Measurements from ENCODE around the gene TSHB.

TSHB gene

GRCh38 chr1:115060501-115060900 is 30.9 kb downstream of the TSHB start:
- no peak for DNase-seq (ENCODE audit: low spot score)

- no peak for DNase-seq (ENCODE audit: low spot score)
Observed at GRCh38 chr1:115062542-115063004, 32.9 kb downstream of the TSHB start.

- no peak for DNase-seq (ENCODE audit: low spot score)
Observed at GRCh38 chr1:115063228-115063901, 33.7 kb downstream of the TSHB start.

GRCh38 chr1:115064461-115064860 is 34.8 kb downstream of the TSHB start:
- no peak for DNase-seq (ENCODE audit: low spot score)

GRCh38 chr1:115065021-115065420 is 35.4 kb downstream of the TSHB start:
- DNase-seq (ENCODE audit: low spot score), result no peak

GRCh38 chr1:115067161-115067859 is 37.7 kb downstream of the TSHB start:
- DNase-seq (ENCODE audit: low spot score), result no peak

- DNase-seq (ENCODE audit: low spot score), result no peak
Observed at GRCh38 chr1:115068826-115069585, 39.4 kb downstream of the TSHB start.

GRCh38 chr1:115069659-115070308 is 40.2 kb downstream of the TSHB start:
- no peak for DNase-seq (ENCODE audit: low spot score)

GRCh38 chr1:115071012-115071664 is 41.5 kb downstream of the TSHB start:
- DNase-seq (ENCODE audit: low spot score), result no peak

- DNase-seq (ENCODE audit: low spot score), result no peak
Observed at GRCh38 chr1:115073298-115074087, 43.9 kb downstream of the TSHB start.

- no peak for DNase-seq (ENCODE audit: low spot score)
Observed at GRCh38 chr1:115074839-115075534, 45.4 kb downstream of the TSHB start.

GRCh38 chr1:115076384-115076915 is 46.8 kb downstream of the TSHB start:
- no peak for DNase-seq (ENCODE audit: low spot score)

- DNase-seq (ENCODE audit: low spot score), result no peak
Observed at GRCh38 chr1:115077286-115077983, 47.8 kb downstream of the TSHB start.

GRCh38 chr1:115077984-115078330 is 48.3 kb downstream of the TSHB start:
- DNase-seq (ENCODE audit: low spot score), result no peak

- DNase-seq (ENCODE audit: low spot score), result no peak
Observed at GRCh38 chr1:115078708-115079107, 49.1 kb downstream of the TSHB start.

- no peak for DNase-seq (ENCODE audit: low spot score)
Observed at GRCh38 chr1:115082949-115083348, 53.3 kb downstream of the TSHB start.

Data from hematopoietic multipotent progenitor cell treated with erythropoietin and hydrocortisone succinate and interleukin-3 and kit ligand, for 17 days (in vitro differentiated cells).